Breast epithelium (tissue), 3 donors: ENCODE results near the gene MICALL2.

Source experiments
- CTCF ChIP-seq, 3 donors: fragments of 450-650 bp; IDR thresholded peaks; one replicate each; pipeline ENCODE4 v1.5.1; 2016 to 2017; ENCODE audit warnings: antibody characterized with exemption in 3 of 3, mild to moderate bottlenecking in 3 of 3, moderate library complexity in 3 of 3
- POLR2A ChIP-seq: fragments of 450-650 bp; IDR thresholded peaks from one replicate; pipeline ENCODE4 v1.6.1; 2016; ENCODE audit warnings: antibody characterized with exemption, mild to moderate bottlenecking, moderate library complexity
- POLR2AphosphoS5 ChIP-seq, 3 donors: sonication (generic); formaldehyde crosslinking; IDR thresholded peaks; one replicate each; pipeline ENCODE4 v1.6.1; 2017; ENCODE audit warnings: antibody characterized with exemption in 3 of 3

GRCh38 chr7:1431634-1432380 is 27.5 kb downstream of the MICALL2 start:
- no peak for TF ChIP-seq POLR2A
- no peak for TF ChIP-seq CTCF (IDR thresholded peaks at IDR 0.05)
- TF ChIP-seq POLR2AphosphoS5 (IDR thresholded peaks at IDR 0.05) = no peak
